ENCODE results near the gene PRMT9.

Gene PRMT9

DNA sequence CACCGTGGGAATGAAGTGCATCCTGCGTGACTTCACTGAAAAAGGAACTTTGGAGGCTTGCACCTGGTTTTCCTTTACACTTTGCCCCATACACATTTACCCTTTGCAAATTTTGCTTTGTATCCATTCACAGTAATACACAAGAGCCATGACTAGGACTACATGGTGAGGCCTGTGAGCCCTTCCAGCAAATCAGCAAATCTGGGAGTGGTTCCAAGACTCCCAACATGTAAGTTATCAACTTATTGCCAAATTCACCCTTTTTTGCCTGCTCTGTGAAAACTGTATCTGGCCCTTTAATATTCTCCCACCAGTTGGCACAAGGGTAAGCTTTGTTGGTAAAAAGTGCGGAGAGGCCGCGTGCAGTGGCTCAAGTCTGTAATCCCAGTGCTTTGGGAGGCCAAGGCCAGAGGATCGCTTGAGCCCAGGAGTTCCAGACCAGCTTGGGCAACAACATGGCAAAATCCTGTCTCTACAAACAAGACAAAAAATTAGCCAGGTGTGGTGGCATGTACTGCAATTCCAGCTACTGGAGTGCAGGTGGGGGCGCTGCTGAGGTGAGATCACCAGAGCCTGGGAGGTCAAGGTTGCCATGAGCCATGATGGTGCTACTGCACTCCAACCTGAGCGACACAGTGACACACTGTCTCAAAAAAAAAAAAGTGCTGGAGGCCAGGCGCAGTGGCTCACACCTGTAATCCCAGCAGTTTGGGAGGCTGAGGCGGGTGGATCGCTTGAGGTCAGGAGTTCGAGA, 5.0 kb downstream of the PRMT9 start:
- DNase-seq (ENCODE audit: low read depth): no peak

DNA sequence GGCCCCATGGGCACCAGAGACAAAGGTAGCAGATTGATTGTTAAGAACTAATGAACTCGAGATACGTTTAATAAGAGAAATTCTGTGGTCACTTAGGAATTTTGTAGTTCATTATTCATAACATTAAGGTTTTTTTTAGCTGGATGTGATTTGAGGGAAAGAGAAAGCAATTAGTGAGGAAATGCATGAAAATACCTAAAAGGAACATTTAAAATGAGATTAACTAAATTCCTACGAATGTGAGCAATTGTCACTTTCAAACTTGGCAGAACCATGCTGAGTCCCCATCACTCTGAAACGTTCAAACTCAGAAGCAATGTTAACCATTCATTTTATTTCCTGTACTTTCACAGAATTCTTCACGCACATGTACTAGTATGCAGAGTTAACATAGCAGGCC, 5.9 kb downstream of the PRMT9 start:
- DNase-seq (ENCODE audit: low read depth): no peak

DNA sequence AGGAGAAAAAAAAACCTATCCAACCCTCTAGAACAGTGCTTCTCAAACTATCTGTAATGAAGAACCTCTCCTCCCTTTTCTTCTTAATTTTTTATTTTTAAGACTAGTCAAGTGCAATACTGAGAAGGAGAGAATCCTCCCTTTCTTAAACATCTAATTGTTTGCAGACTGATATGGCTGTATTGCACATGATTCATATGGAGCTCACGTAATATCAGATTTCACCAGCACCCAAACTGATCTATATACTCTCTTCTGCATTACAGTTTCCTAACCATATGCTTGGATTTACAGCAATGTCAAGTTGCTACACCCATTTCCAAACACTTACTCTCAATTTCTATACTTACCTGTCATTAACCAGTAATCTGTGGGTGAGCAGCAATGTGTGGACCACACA, 9.5 kb downstream of the PRMT9 start:
- DNase-seq (ENCODE audit: low read depth): no peak

DNA sequence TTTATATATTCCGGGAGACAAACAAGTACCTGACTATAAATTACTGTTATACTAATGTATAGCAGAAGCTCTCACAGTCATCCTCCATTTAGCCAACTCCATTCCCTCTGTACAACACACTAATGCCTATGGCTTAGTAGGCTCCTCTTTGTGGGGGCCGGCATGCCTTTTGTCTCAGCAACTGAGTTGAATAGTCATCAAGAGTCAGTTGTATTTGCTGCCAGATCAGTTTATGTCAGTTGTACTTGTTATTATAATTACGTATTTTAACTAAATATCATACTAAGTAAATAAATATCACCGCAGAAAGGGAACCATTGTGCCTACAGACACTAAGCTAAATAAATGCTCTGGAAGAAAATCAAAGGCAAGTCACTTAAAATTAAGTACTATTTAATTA, 9.9 kb downstream of the PRMT9 start:
- DNase-seq (ENCODE audit: low read depth): no peak

DNA sequence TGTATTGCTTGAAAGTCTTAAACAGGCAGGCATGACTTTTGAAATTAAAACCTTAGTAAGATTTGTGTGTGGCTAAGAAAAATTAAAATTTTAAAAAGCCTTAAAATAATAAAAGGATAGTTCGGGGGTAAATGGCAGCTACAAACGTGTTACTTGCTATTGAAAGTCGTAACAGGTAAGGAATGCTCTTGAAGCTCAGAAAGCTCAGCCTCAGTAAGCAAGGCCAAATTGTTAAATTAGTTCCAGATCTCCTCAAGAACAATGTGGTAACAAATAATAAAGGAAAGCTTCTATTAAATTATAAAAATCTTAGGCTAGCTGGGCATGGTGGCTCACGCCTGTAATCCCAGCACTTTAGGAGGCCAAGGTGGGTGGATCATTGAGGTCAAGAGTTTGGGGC, 25.5 kb downstream of the PRMT9 start:
- DNase-seq (ENCODE audit: low read depth): no peak

DNA sequence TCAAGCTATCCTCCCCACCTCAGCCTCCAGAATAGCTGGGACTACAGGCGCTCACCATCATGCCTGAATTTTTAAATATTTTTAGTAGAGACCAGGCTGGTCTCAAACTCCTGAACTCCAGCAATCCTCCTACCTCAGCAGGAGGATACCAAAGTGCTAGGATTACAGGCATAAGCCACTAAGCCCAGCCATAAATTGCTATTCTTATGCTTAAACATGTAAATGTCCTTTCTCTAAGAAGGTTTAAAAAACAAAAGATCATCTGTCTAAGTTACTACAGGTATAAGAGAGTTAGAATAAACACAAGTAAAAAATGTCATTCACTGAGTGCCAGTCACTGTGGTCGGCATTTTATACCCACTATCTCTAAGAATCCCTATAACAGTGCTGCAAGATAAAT, 28.3 kb downstream of the PRMT9 start:
- DNase-seq (ENCODE audit: low read depth): no peak

DNA sequence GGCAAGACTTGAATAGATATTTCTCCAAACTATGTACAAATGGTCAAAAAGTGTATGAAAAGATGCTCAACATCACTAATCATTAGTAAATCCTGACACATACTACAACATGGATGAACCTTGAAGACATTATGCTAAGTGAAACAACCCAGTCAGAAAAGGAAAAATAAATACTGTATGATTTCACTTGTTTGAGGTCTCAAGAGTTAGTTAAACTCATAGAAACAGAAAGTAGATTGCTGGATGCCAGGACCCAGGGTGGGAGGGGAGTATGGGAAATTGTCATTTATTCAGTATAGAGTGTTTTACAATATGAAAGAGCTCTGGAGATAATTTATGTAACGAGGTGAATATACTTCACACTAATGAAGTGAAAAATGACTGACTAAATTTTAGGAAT, 32.4 kb downstream of the PRMT9 start:
- DNase-seq (ENCODE audit: low read depth): no peak

DNA sequence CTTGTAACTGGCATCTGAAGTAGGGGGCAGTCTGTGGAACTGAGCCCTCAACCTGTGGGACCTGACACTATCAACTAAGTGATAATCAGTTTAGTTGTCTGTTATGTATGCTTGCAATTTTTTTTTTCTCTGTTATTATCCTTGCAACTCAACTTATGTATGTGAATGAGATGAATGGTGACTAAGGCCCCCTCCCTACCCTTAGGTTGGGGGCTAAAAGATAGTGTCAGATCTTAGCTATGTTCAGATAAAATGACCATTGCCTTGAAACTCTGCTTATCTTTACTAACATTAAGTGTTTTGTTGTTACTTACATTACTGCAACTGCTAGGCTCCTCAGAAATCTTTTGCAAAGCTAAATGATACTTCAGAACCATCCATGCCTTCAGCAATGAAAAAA, 35.3 kb downstream of the PRMT9 start:
- no peak for DNase-seq (ENCODE audit: low read depth)

DNA sequence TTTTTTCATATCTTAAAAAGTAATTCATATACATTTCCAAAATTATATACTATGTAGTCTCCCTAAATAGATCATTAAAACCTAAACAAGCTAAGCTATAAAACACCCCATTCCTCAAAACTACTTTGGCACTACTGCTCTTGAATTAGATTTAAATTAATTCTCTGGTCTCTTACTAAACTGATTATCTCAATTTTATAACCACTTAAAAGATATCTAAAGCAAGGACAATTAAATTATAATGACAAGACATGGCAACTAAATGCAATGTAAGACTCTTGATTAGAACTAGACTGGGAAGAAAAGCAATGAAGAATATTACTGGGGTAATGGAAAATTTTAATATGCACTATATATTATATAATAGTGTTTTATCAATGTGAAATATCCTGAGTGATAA, 38.9 kb downstream of the PRMT9 start:
- DNase-seq (ENCODE audit: low read depth): no peak

DNA sequence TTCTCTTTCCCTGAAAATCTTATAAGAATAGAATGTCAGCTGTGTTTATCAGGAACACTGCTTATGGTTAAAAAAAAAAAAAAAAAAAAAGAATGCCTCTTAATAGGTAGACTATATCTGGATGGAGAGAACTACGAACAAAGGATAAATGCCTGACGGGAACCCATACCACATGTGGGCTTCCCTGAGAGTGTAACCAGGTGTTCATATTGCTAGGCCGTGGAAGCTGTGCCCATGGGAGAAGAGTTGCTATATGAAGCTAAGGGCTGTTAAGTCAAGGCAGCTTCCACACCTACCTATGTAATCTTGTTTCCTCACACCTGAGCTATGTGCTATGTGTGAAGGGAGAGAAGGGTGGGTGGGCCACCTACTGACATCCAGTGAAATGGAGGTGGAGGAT, 39.5 kb downstream of the PRMT9 start:
- no peak for DNase-seq (ENCODE audit: low read depth)

DNA sequence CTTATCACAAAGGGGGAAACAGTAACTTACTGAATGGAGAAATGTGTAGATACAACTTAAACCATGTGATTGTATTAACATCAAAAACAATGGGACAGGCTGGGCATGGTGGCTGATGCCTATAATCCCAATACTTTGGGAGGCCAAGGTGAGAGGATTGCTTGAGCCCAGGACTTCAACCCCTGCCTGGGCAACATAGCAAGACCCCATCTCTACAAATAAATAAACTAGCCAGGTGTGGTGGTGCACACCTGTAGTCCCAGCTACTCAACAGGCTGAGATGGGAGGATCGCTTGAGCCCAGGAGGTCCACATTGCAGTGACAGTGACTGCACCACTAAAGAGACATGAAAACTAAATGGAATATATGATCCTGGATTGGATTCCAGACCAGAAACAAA, 40.3 kb downstream of the PRMT9 start:
- no peak for DNase-seq (ENCODE audit: low read depth)

DNA sequence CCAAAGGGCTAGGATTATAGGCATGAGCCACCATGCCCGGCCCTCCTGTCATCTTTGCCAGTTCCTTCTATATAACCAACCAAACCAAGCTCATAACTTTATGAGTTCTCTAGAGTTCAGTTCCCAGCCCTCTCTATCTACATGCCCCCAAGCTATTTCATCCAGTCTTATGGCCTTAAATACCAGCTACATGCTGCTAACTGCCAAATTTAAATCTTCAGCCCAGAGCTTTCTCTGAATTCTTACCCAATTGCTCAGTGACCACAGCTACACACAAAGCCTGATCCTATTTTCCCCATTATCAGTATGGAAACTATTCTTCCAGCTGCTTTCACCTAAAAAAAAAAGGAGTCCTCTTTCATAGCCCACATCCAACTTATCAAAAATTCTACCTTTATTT, 43.6 kb downstream of the PRMT9 start:
- DNase-seq (ENCODE audit: low read depth): no peak

DNA sequence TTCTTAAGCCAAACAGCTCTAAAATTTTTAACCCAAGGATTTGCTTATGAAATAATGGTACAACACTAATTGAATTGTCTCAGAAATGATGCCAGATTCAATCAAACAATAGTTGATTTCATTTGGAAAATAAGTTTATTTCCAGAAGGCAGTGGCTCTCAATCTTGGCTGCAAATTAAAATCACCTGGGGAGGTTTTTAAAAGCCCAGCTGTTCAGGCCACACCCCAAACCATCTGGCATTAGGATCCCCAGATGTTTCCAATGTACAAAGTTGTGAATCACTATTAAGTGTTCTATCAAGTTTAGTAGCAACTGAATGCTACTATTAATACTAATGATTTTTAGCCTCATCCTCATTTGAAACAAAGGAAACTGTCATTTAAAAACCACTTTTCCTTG, 44.6 kb downstream of the PRMT9 start:
- DNase-seq (ENCODE audit: low read depth): no peak

DNA sequence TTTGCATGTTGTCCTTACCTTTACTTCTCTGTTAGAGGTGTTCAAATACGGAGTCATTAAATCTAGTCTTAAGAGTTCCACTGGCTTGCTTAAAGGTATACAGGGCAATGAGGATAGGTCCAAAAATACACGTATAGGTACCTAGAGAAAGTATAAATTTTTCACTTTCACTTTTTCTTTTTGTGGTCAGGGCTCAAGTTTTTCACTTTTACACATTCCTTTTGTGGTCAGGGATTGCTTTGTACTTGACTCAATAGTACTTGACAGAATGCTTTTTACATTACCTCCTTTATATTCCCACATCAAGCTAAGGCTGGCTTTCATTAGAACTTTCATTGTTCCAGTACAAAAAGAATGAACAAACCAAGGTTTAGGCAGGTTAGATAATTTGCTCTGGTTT, 45.0 kb downstream of the PRMT9 start:
- DNase-seq (ENCODE audit: low read depth): no peak

DNA sequence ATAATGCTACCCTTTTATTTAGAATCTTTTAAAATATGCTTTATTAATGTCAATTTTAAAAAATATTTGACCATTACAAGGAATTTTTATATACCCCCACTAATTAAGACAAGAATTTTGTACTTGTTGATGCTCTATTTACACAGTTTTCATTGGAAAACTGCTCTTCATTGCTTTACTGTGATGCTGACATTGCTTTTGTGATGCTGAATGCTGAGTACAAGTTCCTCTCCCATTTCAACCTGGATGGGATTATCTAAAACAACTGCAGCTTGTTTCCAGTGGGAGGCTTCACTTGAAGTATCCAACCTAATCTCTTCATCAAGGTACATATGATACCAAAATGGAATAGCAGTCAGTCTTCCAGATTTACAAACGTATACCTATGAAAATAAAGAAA, 45.6 kb downstream of the PRMT9 start:
- no peak for DNase-seq (ENCODE audit: low read depth)

DNA sequence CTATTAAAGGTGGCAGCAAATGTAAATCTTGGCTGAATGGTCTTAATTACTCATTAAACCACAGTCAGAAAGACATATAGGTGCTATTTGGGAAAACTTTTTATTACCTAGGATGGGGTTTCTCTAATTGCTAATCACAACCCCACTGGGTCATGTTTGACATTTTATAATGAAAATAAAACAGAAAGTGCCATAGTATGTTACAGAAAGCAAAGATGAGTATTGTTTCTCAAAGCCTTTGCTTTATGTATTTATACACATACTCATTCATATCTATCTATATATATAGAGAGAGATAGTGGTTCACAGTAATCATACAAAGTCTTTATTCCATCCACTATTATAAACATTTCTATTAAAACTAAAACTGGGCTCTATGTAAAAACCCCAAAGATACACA, 48.6 kb downstream of the PRMT9 start:
- DNase-seq (ENCODE audit: low read depth): no peak

DNA sequence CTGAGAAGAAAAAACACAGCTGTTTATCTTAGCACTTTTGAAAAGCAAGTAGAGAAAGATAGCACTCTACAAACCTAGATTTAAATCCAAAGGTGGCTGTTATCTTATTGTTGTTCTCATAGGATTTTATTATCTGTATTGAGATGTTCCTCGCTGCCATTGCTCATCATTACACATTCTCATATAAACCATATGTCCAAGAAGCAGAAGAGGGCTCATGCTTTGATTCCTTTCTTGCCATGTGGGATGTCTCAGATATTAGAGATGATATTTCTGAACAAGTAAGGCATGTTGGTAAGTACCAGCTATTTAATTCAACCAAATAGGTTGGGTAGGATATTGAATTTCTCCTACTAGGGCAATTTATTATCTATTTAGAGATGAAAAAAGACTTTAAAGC, 50.3 kb downstream of the PRMT9 start:
- DNase-seq (ENCODE audit: low read depth): no peak

DNA sequence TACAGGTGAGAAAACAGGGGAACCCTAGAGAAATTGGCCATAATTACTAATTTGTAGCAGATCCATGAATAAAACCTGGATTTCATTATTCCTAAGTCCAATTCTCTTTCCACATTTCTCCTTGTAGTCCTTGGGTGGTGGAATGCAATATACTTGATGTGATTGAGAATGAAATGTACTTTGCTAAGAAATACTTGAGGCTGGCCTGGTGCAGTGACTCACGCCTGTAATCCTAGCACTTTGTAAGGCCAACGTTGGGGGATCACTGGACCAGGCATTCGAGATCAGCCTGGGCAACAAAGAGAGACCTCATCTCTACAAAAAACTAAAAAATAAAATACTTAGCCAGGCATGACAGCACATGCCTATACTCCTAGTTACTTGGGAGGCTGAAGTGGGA, 50.9 kb downstream of the PRMT9 start:
- DNase-seq (ENCODE audit: low read depth): no peak

DNA sequence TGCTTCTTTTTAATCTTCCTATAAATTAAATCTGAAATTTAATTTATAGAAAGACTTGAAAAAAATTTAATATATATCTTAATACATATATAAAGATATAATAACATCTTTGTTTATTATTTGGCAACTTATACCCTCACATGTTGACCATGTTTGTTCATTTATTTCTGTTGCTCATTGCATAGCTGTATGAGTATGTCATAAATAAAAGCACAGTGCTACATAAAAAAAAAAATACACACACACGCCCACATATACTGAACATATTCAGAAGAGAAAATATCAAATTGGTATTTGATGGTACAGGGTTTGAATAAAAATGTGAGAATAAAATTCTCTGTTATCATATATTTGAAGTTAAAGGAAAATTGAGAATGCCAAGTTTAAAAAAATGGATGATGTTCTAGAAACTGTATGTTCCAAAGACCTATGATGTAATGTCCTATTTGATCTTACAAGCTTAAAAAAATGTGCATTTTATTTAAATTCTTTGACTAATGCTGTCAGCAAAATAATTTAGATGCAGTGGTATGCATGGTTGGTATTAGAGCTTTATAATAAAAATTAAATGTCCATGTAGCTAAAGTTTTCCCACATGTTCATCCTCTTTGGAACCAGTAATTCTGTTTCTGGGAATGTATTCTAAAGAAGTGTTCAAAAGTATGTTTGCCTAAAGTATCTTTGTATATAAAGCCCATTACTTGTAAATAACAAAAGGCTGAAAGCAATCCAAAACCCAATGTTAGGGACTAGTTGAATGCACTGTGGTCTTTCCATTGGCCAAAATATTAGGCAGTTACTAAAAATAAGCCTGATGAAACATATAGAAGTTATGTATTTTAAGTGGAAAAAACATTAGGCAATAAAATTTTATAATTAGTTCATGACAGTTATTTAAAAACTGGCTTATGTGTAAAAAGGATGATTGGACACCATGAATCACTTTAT, 53.9 kb downstream of the PRMT9 start:
- no peak for DNase-seq (ENCODE audit: low read depth)

DNA sequence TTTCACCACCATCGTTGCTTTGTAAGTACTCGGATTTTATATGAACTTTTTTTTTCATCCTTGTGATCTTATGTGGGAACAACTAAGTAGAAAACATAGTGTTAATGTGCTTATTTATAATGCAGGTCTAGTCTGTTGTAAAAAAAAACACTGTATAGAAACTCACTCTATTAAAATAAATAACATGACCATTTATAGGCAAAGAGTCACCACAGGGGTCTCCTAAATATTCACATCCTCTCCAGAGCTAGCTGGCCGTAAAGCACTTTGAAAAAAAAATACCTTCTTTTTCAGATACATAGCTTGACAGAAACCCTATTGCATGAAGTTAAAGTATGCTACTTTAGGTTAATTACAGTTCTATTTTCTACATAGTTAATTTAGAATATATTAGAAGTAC, 55.5 kb downstream of the PRMT9 start:
- DNase-seq (ENCODE audit: low read depth): no peak

DNA sequence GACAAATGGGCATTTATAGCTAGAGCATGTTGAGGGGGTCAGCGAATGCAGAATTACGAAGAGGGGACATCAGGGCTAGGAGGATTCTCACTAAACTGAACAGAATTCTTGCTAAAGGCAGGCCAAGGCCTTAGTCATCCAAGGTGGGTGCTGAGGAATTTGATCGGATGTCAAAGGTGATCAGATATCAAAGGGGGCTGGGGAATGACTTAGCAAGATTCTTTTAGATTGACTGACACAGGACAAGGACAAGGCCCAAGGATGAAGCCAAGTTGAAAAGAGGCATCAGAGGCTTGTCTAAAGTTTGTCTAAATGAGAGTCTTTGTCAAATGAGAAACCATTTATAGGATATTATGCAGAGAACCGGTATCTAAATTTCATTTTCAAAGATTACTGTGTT, 57.1 kb downstream of the PRMT9 start:
- no peak for DNase-seq (ENCODE audit: low read depth)

DNA sequence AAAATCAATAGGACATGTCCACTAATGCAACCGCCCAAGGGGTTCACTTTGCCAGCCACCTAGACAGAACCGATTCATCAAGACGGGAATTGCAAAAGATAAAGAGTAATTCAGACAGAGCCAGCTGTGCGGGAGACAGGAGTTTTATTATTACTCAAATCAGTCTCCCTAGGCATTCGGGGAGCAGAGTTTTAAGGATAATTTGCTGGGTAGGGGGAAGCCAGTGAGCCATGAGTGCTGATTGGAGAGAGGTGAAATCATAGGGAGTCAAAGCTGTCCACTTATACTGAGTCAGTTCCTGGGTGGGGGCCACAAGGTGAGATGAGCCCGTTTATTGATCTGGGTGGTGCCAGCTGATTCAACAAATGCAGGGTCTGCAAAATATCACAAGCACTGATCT, 58.2 kb downstream of the PRMT9 start:
- DNase-seq (ENCODE audit: low read depth): no peak

DNA sequence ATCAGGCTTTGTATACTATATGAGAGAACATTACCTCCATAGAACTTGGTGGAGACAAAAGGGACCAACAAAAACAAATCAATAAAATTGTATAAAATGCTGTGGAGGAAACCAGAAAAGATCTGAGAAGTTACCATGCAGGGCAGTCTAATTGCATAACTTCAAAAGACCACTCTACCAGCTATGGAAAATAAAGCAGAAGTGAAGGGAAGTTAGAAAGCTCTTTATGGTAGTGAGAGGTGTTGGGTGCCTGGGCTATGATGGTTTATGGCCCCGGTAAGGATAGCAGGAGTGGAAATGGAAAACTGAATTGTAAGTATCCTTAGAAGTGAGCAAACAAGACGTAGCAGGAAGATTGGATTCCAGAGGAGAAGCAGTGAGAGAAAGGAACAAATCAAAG, 63.6 kb downstream of the PRMT9 start:
- DNase-seq (ENCODE audit: low read depth): no peak

All from activated T-cell treated with anti-CD3 and anti-CD28 coated beads for 24 hours (primary cell).